Testis (tissue), 2 donors: Measurements from ENCODE around the gene PMM2.

ENCODE experiments used
- POLR2A ChIP-seq: fragments of 450-650 bp; IDR thresholded peaks from one replicate; pipeline ENCODE4 v1.6.1; 2017; ENCODE audit warnings: antibody characterized with exemption, mild to moderate bottlenecking, moderate library complexity
- TF ChIP-seq, protein P1 (sequence below), 3 experiments: fragments of 450-650 bp in 2 of 3; fragments of 200-600 bp in 1 of 3; sonication (generic) in 1 of 3; IDR thresholded peaks; one replicate each; pipeline ENCODE4 v1.5.1; 2016 to 2019; ENCODE audit warnings: antibody characterized with exemption in 3 of 3, mild to moderate bottlenecking in 2 of 3, moderate library complexity in 1 of 3

DNA sequence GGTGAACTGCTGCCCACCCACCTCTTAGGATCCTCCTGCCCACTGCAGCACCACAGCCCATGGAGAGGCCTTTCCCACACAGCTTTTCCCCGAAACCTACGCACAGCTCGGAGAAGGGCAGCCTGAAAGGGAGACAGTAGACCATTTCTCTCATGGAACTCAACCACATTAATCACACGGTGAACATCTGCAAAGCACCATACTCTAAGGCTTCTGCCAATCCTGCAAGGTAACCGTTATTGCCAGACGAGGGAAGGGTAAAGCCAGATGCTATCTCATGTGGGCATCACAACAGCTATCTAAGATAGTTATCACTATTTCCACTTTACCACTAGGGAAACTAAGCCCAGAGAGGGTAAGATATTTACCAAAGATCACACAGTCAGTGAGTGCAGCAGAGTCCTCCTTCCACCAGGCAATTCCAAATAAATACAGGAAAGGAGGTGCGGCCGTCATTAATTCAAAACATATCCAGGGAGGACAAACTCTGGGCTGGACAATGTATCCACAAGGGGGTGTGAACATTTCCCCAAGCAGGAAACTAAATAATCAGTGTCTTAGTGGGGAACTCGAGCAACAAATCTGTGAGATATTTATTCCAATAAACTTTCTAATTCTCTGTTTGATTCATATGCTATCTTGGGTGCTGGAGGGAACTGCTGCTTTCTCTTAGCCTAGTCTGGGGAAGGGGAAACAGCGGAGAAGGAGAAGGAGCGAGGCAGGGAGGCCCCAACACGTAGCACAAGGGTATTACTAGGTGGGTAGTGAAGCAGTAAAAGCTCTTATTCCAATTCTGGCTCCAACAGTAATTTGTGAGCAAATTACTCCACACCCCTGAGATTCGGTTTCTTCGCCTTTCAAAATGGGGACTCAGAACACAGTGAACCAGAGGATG is 923 bp upstream of the PMM2 start:
- TF ChIP-seq, protein P1, sequence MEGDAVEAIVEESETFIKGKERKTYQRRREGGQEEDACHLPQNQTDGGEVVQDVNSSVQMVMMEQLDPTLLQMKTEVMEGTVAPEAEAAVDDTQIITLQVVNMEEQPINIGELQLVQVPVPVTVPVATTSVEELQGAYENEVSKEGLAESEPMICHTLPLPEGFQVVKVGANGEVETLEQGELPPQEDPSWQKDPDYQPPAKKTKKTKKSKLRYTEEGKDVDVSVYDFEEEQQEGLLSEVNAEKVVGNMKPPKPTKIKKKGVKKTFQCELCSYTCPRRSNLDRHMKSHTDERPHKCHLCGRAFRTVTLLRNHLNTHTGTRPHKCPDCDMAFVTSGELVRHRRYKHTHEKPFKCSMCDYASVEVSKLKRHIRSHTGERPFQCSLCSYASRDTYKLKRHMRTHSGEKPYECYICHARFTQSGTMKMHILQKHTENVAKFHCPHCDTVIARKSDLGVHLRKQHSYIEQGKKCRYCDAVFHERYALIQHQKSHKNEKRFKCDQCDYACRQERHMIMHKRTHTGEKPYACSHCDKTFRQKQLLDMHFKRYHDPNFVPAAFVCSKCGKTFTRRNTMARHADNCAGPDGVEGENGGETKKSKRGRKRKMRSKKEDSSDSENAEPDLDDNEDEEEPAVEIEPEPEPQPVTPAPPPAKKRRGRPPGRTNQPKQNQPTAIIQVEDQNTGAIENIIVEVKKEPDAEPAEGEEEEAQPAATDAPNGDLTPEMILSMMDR (IDR thresholded peaks at IDR 0.05), result peak in 1 of 3 experiments; percentile 3
- TF ChIP-seq POLR2A, result no peak
